KOPT-K1 (cell line): ENCODE results near the gene SMIM14.
"Not testable (repeated sequence)": the region's sequence is repeated elsewhere in the genome, so short reads cannot be mapped to it uniquely, and the experiment has no call there.

ENCODE experiments used
- H3K27ac ChIP-seq: fragments of 200-600 bp; sonication (generic); 2 replicates; pipeline ENCODE4 v1.5.1; 2016; ENCODE audit warnings: antibody characterized with exemption, mild to moderate bottlenecking, low read depth, low read length; ENCODE audit not compliant: poor library complexity, severe bottlenecking
- H3K36me3 ChIP-seq: fragments of 200-600 bp; sonication (generic); 2 replicates; pipeline ENCODE4 v1.5.1; 2017; ENCODE audit warnings: antibody characterized with exemption, mild to moderate bottlenecking, low read length, moderate library complexity; ENCODE audit not compliant: insufficient read depth
- H3K9me3 ChIP-seq: fragments of 200-600 bp; sonication (generic); 2 replicates; pipeline ENCODE4 v1.5.1; 2017; ENCODE audit warnings: antibody characterized with exemption, low read length, mild to moderate bottlenecking; ENCODE audit not compliant: insufficient read depth, poor library complexity, severe bottlenecking

Gene SMIM14

DNA sequence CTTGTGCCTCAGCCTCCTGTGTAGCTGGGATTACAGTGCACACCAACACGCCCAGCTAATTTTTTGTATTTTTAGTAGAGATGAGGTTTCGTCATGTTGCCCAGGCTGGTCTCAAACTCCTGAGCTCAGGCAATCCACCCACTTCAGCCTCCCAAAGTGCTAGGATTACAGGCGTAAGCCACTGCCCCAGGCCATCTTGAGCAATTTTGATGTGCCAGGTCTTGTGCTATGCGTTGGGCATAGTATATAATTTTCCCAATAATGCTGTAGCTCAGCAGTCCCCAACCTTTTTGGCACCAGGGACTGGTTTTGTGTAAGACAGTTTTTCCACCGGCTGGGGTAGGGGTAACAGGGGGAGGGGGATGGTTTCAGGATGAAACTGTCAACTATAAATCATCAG lies 18.0 kb upstream of the SMIM14 start:
- not testable (repeated sequence) for H3K36me3 ChIP-seq, H3K9me3 ChIP-seq, H3K27ac ChIP-seq

DNA sequence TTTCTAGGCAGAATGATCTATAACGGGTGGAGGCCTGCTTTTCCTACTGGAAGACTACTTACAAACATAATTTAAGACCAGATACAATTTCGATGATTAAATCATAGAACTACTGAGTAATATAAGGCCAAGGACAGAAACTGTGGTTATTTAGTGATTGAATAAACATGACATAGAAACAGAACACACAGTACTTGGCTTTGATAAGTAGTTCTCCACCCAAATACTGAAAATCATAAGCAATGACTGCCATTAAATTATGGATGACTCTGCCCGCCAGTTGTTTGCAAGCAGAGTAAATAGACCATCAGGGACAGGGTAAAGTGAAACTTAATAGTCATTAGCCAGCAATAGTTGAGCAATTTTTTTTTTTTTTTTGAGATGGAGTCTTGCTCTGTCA lies 17.2 kb upstream of the SMIM14 start:
- Histone ChIP-seq H3K36me3 (no peaks in the 10 kb centered on the region), H3K9me3 (no peaks in the 10 kb centered on the region), H3K27ac (no peak overlapping the region)

DNA sequence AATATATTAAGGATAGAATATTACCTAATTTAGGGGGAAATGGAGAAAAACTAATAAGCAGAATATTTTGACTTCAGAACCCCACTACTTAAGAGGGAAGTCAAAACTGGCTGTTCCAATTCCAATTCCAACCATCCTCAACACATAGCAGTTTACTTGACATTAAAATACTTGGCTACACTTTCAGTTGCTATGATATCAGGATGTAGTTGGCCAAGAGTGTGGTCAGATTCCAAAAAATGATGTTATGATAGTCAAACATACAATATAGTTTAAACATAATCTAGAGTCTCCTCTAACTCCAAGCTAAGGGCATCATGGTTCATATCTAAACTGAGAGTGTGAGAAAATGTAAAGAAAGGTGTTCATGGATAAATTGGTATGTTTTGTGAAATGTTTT lies 16.5 kb upstream of the SMIM14 start:
- Histone ChIP-seq H3K27ac (no peak overlapping the region), H3K36me3 (no peaks in the 10 kb centered on the region), H3K9me3 (no peaks in the 10 kb centered on the region)

DNA sequence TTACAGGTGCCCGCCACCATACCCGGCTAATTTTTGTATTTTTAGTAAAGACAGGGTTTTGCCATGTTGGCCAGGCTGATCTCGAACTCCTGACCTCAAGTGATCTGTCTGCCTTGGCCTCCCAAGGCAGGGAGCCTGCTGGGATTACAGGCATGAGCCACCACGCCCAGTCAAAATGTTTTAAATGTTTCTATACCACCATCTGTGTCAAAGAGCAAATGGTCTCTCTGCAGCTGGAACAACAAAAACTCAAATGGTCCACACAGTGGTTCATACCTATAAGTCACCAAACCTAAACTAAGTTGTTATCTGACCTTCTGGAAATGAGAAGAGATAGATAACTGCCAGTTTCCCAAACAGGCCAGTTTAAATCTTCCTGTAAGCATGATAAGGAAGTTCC lies 12.9 kb upstream of the SMIM14 start:
- not testable (repeated sequence) for H3K36me3 ChIP-seq, H3K27ac ChIP-seq, H3K9me3 ChIP-seq

DNA sequence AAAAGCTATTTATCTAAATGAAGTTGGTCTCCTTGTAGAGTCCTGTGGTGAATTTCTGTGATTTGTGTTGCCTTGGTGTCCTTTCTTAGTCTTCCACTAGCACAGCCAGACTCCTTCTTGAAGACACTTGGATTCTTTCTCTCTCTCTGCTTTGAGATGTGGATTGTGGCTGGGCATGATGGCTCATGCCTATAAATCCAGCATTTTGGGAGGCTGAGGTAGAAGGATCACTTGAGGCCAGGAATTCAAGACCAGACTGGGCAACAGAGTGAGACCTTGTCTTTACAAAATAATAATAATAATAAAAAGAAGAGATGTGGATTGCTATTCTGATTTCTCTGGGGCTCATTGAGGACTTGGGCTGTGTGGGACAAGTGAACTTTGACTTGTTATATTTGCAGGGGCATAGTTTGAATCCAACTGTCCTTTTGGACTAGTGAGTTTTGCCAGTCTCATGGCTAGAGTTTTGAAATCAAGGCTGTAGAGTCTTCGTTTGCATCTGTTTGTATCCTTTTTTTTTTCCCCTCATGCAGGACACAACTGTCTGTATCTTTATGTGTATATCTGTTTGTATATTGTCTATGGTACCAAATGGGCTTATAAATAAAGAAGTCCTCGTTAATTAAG lies 11.1 kb upstream of the SMIM14 start:
- no peaks in the 10 kb centered on the region for H3K9me3 ChIP-seq
- no peaks in the 10 kb centered on the region for H3K36me3 ChIP-seq
- no peak overlapping the region for H3K27ac ChIP-seq

DNA sequence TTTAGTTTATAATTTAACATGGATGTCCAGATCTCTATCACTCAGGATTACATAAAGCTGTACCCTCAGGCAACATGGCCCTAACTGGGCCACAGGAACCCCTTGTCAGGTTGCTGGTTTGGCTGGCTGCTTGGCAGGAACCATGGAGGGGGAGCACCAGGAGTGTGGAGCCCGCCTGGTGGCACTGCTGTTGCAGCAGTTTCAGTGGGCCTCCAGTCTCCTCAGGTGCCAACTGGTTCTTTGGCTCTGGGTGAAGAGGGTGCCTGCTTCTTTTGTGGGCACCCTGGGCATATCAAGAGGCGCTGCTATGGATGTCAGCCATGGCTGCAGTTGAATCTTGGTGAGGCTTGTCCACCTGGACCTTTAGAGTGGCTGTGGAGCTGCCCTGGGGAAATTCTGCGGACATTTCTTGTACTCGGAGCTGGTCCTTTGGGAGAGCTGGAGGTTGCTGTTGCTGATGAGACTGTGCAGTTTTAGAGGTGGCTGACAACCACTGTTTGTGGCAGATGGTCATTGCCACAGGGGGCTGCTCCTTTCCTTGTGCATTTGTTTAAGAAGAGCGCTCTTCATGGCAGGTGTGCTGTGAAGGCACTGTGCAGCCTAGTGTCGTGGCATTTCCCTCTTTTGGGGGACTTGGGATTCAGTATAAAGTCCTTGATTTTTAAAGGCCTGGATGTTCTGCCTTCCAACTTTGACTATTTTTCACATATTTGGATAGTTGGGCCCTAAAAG lies 10.3 kb upstream of the SMIM14 start:
- Histone ChIP-seq H3K27ac (no peak overlapping the region), H3K9me3 (no peaks in the 10 kb centered on the region), H3K36me3 (no peaks in the 10 kb centered on the region)

DNA sequence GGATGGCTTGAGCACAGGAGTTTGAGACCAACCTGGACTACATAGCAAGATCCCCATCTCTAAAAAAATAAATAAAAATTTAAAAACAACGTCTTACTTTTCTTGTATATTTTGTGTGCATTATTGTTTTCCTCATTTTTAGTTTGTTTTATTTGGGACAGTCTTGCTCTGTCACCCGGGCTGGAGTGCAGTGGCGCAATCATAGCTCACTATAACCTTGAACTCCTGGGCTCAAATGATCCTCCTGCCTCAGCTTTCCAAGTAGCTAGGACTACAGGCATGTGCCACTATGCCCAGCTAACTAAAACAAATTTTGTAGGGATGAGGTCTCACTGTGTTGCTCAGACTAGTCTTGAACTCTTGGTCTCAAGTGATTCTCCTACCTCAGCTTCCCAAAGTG lies 9.5 kb upstream of the SMIM14 start:
- H3K27ac ChIP-seq: no peak overlapping the region
- H3K9me3 ChIP-seq: no peaks in the 10 kb centered on the region
- no peaks in the 10 kb centered on the region for H3K36me3 ChIP-seq

DNA sequence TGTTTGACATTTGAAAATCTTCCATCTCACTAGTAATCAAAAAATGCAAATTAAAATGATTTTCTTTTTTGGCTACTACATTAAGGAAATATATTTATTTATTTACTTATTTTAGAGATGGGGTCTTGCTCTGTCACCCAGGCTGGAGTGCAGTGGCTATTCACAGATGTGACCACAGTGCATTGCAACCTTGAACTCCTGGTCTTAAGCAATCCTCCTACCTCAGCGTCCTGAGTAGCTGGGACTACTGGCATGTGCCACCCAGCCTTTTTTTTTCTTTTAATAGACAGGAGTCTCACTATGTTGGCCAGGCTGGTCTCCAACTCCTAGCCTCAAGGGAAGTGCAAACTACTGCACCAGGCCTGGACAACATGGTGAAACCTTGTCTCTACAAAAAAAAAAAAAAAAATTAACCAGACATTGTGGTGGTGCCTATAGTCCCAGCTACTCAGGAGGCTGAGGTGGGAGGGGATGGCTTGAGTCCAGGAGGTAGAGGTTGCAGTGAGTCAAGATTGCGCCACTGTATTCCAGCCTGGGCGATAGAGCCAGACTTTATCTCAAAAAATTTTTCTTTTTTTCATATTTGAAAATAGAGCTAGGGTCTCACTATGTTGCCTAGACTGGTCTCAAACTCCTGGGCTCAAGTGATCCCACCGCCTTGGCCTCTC lies 4.4 kb upstream of the SMIM14 start:
- no peak overlapping the region for H3K27ac ChIP-seq
- H3K36me3 ChIP-seq: no peaks in the 10 kb centered on the region
- H3K9me3 ChIP-seq: no peaks in the 10 kb centered on the region

DNA sequence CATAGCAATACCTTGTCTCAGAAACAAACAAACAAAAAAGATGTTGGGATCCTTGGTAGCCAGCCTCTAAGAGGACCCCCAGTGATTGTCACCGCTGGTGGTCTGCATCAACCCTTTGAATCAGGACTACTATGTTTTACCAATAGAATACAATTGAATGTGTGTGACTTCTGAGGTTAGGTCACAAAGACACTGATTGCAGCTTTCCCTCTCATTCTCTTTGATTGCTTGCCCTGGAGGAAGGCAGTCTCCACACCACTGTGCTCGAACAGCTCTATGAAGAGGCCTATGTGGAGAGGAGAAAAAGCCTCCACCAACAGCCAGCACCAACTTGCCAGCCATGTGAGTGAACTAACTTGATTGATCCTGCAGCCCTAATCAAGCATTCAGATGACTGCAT lies 2.8 kb upstream of the SMIM14 start:
- no peaks in the 10 kb centered on the region for H3K9me3 ChIP-seq
- no peak overlapping the region for H3K27ac ChIP-seq
- H3K36me3 ChIP-seq: no peaks in the 10 kb centered on the region

DNA sequence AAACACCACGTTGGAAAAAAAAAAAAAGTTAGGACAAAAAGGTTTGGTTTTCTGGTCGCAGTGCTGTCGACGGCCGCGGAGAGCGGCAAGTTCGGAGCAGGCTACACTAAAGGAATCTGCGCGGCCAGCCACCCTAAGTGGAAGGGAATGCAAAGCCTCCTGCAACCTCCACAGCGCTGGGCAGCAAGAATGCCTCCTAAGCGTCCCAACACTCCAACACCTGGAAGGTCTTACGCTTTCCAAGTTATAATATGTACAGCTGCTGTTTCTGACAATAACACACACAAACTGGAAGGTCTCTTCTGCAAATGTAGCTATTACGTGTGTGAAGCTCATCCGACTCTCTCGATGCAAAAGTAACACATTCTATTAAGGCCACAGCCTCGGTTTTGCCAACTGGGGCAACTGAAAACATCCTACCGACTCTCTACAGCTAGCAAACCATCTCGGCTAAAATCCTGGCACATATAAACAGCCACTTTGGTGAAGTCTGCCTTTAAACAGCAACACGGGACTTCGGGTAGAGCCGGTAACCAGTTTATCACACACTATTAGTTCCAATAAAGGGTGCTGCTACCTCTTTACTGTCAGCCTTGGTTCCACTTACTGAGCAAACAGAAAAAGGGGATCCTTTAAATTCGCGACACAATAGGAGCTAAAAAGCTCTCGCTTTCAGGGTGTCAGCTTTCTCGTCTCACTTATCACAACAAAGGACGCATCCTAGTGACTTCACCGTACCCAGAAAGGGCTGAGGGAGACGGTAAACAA lies 895 bp downstream of the SMIM14 start:
- no peaks in the 10 kb centered on the region for H3K36me3 ChIP-seq
- H3K27ac ChIP-seq: peak overlapping the region; percentile 49
- H3K9me3 ChIP-seq: no peaks in the 10 kb centered on the region

DNA sequence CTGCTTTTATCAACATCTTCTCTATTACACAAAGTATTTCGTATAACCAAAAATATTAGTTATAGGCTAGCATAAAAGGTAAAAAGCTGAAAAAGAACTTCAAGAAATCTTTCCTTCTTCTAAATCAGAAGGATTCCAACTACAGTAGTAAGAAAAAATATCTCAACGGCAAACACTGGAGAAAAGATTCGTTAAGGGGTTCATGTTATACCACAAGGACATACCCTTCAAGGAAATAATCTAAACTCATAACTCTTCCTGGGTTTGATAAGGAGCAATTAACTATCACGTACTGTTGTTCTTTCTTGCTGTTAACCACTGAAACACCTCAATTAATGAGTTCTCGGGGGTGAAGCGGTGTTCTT lies 1.5 kb downstream of the SMIM14 start:
- H3K9me3 ChIP-seq: no peaks in the 10 kb centered on the region
- H3K27ac ChIP-seq: peak overlapping the region; percentile 49
- no peaks in the 10 kb centered on the region for H3K36me3 ChIP-seq

DNA sequence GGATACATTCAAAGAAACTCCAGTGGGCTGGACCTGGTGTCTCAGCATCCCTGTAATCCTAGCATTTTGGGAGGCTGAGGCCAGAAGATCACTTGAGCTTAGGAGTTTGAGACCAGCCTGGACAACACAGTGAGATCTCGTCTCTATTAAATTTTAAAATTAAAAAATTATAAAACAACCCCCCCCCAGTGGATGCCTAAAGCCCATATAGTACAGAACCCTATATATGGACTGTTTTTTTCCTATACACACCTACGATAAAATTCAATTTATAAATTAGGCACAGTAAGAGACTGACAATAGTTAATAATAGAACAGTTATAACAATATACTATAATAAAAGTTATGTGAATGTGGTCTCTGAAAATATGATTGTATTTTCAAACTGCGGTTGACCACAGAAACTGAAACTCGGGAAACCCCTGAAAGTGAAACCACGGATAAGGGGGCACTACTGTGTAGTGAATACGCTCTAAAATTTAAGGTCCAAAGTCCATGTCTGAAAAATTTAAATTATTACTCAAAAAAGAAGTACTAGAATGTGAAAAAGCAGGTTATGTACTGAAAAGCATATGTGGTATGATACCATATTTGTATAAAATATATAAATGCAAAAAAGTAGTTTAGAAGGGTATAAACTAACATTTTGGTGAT lies 2.0 kb downstream of the SMIM14 start:
- Histone ChIP-seq H3K27ac (no peak overlapping the region), H3K9me3 (no peaks in the 10 kb centered on the region), H3K36me3 (no peaks in the 10 kb centered on the region)

DNA sequence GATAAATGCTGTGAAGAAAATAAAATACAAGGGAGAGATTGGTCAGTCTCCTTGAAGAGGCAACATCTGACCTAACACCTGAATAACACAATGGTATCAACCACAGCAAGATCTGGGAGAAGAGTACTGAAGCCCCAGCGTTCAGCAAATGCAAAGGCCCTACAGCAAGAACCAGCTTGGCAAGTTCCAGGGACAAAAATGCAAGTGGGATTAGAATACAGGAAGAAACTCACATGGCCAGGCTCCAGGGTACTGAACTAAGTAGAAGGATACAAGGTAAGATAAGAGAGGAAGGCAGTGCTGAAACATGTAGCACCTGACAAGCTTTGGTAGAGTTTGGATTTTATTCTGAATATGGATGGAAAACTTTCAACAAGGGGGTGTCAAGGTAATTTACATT lies 3.6 kb downstream of the SMIM14 start:
- Histone ChIP-seq H3K36me3 (no peaks in the 10 kb centered on the region), H3K9me3 (no peaks in the 10 kb centered on the region), H3K27ac (no peak overlapping the region)

DNA sequence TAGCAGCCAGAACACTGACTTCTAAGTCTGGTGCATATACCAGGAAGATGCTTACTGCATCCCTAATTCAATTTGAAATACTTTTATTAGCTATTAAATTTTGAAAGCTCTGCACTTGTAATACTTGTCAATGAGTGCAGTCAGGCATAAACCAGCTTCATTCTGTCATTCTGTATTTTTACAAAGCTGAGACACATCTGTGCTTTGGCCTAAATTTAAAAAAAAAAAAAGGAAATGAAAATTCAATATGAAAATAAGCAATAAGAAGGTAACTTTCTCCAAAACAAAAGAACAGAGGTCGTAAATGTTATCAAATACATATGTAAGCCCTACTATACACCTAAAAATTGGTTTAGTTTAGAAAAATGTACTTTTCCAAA lies 7.0 kb downstream of the SMIM14 start:
- Histone ChIP-seq H3K36me3 (no peaks in the 10 kb centered on the region), H3K27ac (no peak overlapping the region), H3K9me3 (no peaks in the 10 kb centered on the region)

DNA sequence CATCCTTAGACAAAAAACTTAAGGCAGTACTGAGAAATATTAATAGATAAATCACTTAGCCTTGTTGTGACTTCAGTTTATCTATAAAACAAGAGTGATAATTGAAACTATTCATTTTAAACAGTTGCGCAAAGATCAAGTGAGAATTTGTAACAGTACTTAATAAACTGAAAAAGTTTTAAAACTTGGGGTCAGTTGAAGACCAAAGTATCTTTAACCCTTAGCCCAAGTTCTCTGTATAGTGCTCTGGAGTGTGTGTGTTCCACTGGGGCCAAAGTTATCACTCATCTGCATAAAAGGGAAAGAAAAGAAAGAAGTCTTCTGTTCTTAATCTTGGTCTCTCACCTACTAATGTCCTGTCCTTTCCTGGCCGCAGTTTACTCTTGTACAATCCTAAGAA lies 11.3 kb downstream of the SMIM14 start:
- Histone ChIP-seq H3K9me3 (no peaks in the 10 kb centered on the region), H3K36me3 (no peaks in the 10 kb centered on the region), H3K27ac (no peak overlapping the region)
